ENCODE results near the gene KCNQ1OT1.

DNA sequence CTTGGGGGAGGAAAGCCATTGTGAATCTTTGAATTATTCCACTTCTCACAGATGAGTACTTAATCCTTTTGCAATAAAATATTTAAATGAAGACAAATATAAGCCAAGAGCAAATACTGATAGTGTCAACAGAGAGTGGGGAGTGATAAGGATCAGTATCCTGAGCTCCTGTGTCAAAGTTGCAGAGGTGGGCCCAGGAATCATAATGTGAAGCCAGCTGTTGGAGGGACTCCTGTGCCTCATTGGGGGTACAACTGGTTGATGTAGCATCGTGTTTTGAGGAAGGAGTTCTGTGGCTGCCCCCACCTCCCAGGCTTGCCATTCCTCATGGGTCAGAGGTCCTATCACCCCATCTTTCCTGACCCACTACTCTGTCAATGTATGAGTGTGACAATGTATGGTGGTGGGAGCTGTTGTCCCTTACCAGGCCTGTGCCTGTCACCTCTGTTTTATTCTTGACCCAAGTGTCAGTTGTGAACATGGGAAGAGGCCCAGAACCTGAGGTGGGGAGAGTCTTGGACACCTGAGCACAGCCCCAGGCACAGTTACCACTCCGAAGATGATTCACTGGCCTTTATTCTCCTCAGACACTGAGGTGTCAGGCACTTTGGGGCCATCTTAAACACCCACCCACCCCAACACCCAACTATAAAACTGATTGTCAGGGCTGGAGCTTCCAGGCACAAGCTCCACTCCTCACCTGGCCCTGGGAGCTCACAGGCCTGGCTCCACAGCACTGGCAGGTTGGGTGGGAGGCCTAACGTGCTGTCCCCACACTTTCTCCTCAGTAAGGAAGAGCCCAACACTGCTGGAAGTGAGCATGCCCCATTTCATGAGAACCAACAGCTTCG, 38.4 kb downstream of the KCNQ1OT1 start:
- TF ChIP-seq, protein P1, sequence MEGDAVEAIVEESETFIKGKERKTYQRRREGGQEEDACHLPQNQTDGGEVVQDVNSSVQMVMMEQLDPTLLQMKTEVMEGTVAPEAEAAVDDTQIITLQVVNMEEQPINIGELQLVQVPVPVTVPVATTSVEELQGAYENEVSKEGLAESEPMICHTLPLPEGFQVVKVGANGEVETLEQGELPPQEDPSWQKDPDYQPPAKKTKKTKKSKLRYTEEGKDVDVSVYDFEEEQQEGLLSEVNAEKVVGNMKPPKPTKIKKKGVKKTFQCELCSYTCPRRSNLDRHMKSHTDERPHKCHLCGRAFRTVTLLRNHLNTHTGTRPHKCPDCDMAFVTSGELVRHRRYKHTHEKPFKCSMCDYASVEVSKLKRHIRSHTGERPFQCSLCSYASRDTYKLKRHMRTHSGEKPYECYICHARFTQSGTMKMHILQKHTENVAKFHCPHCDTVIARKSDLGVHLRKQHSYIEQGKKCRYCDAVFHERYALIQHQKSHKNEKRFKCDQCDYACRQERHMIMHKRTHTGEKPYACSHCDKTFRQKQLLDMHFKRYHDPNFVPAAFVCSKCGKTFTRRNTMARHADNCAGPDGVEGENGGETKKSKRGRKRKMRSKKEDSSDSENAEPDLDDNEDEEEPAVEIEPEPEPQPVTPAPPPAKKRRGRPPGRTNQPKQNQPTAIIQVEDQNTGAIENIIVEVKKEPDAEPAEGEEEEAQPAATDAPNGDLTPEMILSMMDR (IDR thresholded peaks at IDR 0.05): no peak
- no peak for TF ChIP-seq POLR2A (IDR thresholded peaks at IDR 0.05)
